ENCODE measurements around the gene EDNRA. TPM values are rescaled to one million over a fixed set of nuclear protein-coding genes. Genes with fewer than 3 reads are reported as not detected.

The EDNRA gene
- total and polyA plus RNA-seq, 9 of the 15 experiments (the other 6 are each of a cell fraction or from before 2014, with no cell fraction given): not detected

DNA sequence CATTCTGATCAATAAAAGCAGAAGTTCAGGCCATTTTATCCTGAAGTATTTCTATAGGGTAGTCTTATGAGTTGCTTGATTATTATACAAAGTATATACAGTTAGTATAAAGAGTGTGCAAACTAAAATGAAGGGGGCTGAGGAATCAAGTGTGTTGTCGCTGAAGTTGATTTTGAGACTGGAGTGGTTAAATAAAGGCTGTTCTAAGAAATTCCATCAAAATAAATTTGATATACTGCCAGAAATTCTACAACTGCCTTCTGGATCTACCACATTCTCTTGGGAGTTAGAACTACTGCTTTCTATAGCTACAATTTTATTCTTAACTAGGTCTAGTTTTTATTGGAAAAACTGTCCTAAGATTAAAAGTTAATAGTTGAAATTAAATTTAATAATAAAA lies 12.4 kb downstream of the EDNRA start:
- 0% methylated on average over 1 of the region's 1 CpG for WGBS (ENCODE audit: insufficient coverage, low coverage, missing lambda C conversion rate)
- POLR2A ChIA-PET: no interaction called here
- TF ChIP-seq ZBTB17 (CRISPR knock-in tag; IDR thresholded peaks at IDR 0.05) (no peak), CBX5 (IDR thresholded peaks at IDR 0.05; ENCODE audit: borderline replicate concordance, low read depth) (no peak), MEF2A (IDR thresholded peaks at IDR 0.05; ENCODE audit: control insufficient read depth, low read depth, low read length) (no peak), ELF4 (CRISPR knock-in tag; IDR thresholded peaks at IDR 0.05) (no peak), CBFA2T2 (conservative IDR thresholded peaks at IDR 0.05) (no peak), ZNF347 (CRISPR knock-in tag; IDR thresholded peaks at IDR 0.05; ENCODE audit: low read depth) (no peak), SAFB (IDR thresholded peaks at IDR 0.05; ENCODE audit: borderline replicate concordance, low read depth, low read length) (no peak), POLR2A (conservative IDR thresholded peaks at IDR 0.05) (no peak), BCOR (IDR thresholded peaks at IDR 0.05) (no peak)
- TF ChIP-seq, protein P1, sequence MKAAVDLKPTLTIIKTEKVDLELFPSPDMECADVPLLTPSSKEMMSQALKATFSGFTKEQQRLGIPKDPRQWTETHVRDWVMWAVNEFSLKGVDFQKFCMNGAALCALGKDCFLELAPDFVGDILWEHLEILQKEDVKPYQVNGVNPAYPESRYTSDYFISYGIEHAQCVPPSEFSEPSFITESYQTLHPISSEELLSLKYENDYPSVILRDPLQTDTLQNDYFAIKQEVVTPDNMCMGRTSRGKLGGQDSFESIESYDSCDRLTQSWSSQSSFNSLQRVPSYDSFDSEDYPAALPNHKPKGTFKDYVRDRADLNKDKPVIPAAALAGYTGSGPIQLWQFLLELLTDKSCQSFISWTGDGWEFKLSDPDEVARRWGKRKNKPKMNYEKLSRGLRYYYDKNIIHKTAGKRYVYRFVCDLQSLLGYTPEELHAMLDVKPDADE (conservative IDR thresholded peaks at IDR 0.05; ENCODE audit: control insufficient read depth, low read depth, low read length): no peak
- TF ChIP-seq, protein P2, sequence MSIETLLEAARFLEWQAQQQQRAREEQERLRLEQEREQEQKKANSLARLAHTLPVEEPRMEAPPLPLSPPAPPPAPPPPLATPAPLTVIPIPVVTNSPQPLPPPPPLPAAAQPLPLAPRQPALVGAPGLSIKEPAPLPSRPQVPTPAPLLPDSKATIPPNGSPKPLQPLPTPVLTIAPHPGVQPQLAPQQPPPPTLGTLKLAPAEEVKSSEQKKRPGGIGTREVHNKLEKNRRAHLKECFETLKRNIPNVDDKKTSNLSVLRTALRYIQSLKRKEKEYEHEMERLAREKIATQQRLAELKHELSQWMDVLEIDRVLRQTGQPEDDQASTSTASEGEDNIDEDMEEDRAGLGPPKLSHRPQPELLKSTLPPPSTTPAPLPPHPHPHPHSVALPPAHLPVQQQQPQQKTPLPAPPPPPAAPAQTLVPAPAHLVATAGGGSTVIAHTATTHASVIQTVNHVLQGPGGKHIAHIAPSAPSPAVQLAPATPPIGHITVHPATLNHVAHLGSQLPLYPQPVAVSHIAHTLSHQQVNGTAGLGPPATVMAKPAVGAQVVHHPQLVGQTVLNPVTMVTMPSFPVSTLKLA (conservative IDR thresholded peaks at IDR 0.05): no peak
- TF ChIP-seq, protein P3, sequence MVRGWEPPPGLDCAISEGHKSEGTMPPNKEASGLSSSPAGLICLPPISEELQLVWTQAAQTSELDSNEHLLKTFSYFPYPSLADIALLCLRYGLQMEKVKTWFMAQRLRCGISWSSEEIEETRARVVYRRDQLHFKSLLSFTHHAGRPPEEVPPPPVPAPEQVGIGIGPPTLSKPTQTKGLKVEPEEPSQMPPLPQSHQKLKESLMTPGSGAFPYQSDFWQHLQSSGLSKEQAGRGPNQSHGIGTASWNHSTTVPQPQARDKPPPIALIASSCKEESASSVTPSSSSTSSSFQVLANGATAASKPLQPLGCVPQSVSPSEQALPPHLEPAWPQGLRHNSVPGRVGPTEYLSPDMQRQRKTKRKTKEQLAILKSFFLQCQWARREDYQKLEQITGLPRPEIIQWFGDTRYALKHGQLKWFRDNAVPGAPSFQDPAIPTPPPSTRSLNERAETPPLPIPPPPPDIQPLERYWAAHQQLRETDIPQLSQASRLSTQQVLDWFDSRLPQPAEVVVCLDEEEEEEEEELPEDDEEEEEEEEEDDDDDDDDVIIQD (CRISPR knock-in tag; IDR thresholded peaks at IDR 0.05): no peak
- TF ChIP-seq, protein P4, sequence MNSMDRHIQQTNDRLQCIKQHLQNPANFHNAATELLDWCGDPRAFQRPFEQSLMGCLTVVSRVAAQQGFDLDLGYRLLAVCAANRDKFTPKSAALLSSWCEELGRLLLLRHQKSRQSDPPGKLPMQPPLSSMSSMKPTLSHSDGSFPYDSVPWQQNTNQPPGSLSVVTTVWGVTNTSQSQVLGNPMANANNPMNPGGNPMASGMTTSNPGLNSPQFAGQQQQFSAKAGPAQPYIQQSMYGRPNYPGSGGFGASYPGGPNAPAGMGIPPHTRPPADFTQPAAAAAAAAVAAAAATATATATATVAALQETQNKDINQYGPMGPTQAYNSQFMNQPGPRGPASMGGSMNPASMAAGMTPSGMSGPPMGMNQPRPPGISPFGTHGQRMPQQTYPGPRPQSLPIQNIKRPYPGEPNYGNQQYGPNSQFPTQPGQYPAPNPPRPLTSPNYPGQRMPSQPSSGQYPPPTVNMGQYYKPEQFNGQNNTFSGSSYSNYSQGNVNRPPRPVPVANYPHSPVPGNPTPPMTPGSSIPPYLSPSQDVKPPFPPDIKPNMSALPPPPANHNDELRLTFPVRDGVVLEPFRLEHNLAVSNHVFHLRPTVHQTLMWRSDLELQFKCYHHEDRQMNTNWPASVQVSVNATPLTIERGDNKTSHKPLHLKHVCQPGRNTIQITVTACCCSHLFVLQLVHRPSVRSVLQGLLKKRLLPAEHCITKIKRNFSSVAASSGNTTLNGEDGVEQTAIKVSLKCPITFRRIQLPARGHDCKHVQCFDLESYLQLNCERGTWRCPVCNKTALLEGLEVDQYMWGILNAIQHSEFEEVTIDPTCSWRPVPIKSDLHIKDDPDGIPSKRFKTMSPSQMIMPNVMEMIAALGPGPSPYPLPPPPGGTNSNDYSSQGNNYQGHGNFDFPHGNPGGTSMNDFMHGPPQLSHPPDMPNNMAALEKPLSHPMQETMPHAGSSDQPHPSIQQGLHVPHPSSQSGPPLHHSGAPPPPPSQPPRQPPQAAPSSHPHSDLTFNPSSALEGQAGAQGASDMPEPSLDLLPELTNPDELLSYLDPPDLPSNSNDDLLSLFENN (IDR thresholded peaks at IDR 0.05; ENCODE audit: low read depth in 2 of 2, low read length in 2 of 2): no peak
- TF ChIP-seq, protein P5, sequence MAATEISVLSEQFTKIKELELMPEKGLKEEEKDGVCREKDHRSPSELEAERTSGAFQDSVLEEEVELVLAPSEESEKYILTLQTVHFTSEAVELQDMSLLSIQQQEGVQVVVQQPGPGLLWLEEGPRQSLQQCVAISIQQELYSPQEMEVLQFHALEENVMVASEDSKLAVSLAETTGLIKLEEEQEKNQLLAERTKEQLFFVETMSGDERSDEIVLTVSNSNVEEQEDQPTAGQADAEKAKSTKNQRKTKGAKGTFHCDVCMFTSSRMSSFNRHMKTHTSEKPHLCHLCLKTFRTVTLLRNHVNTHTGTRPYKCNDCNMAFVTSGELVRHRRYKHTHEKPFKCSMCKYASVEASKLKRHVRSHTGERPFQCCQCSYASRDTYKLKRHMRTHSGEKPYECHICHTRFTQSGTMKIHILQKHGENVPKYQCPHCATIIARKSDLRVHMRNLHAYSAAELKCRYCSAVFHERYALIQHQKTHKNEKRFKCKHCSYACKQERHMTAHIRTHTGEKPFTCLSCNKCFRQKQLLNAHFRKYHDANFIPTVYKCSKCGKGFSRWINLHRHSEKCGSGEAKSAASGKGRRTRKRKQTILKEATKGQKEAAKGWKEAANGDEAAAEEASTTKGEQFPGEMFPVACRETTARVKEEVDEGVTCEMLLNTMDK (IDR thresholded peaks at IDR 0.05; ENCODE audit: borderline replicate concordance, insufficient read depth, low read depth, low read length, poor library complexity, severe bottlenecking): no peak

More for the DNA sequence above, 12.4 kb downstream of the EDNRA start:
- Histone ChIP-seq H3K27ac (ENCODE audit: extremely low read depth, low read depth, low read length) (no peak overlapping the region), H3K36me3 (ENCODE audit: control insufficient read depth, insufficient read depth, low read length) (no peaks in the 10 kb centered on the region), H3K9ac (ENCODE audit: insufficient read depth in 1 of 2, low read depth in 2 of 2, low read length in 2 of 2) (no peak overlapping the region), H3K9me1 (ENCODE audit: control insufficient read depth, insufficient read depth, low read length) (no peaks in the 10 kb centered on the region), H3K79me2 (ENCODE audit: control insufficient read depth, insufficient read depth, low read length) (no peaks in the 10 kb centered on the region), H4K20me1 (replicated peaks; ENCODE audit: control insufficient read depth, insufficient read depth, low read length) (no peaks in the 10 kb centered on the region), H3K4me3 (no peak overlapping the region), H3K4me2 (ENCODE audit: insufficient read depth, low read length) (no peak overlapping the region), H3K27me3 (ENCODE audit: control insufficient read depth in 2 of 2, insufficient read depth in 2 of 2, low read length in 2 of 2) (no peaks in the 10 kb centered on the region), H3K9me3 (replicated peaks; ENCODE audit: control insufficient read depth, insufficient read depth, low read depth, low read length) (no peaks in the 10 kb centered on the region), H3K4me1 (replicated peaks in 1 of 2; ENCODE audit: control insufficient read depth in 2 of 2, insufficient read depth in 2 of 2, low read length in 2 of 2) (no peaks in the 10 kb centered on the region), H2AFZ (ENCODE audit: low read depth, low read length) (no peak overlapping the region)
- CTCF ChIA-PET (ENCODE audit: low intra/inter-chr PET ratio): no interaction called here
- BruUV-seq (replicated peaks): no TSS peak
- intact Hi-C loops (cut with micrococcal nuclease) (no loop called here), in situ Hi-C loops (cut with MboI) (no loop called here)
- FAIRE-seq (no peak), DNase-seq (ENCODE audit: extremely low read depth in 1 of 4, low spot score in 3 of 4) (no peak), ATAC-seq (no peak)
